GM18867 (cell line): ENCODE data around the gene TNIP1.

Source experiments
- ATAC-seq: cut with Tn5 transposase; IDR thresholded peaks from one replicate; pipeline ENCODE4 v1.9.1; 2021; ENCODE audit warnings: mild to moderate bottlenecking, moderate library complexity; ENCODE audit not compliant: unreplicated experiment

The TNIP1 gene

GRCh38 chr5:151042453-151043093, 38.3 kb downstream of the TNIP1 start:
- no peak for ATAC-seq

- no peak for ATAC-seq
Measured at GRCh38 chr5:151041577-151042268, 39.1 kb downstream of the TNIP1 start.

GRCh38 chr5:151040211-151040747, 40.6 kb downstream of the TNIP1 start:
- ATAC-seq = no peak

- ATAC-seq = no peak
Measured at GRCh38 chr5:151039665-151040064, 41.2 kb downstream of the TNIP1 start.

- ATAC-seq = no peak
Measured at GRCh38 chr5:151038801-151039238, 42.0 kb downstream of the TNIP1 start.

- no peak for ATAC-seq
Measured at GRCh38 chr5:151038412-151038745, 42.5 kb downstream of the TNIP1 start.

GRCh38 chr5:151037561-151038411, 43.0 kb downstream of the TNIP1 start:
- no peak for ATAC-seq

GRCh38 chr5:151036556-151036955, 44.3 kb downstream of the TNIP1 start:
- no peak for ATAC-seq

GRCh38 chr5:151034422-151035379, 46.1 kb downstream of the TNIP1 start:
- no peak for ATAC-seq

GRCh38 chr5:151033217-151033934, 47.5 kb downstream of the TNIP1 start:
- ATAC-seq = no peak

GRCh38 chr5:151031554-151031953, 49.3 kb downstream of the TNIP1 start:
- no peak for ATAC-seq

- no peak for ATAC-seq
Measured at GRCh38 chr5:151030379-151030778, 50.5 kb downstream of the TNIP1 start.

GRCh38 chr5:151030056-151030336, 50.8 kb downstream of the TNIP1 start:
- ATAC-seq = no peak

GRCh38 chr5:151029179-151030055, 51.4 kb downstream of the TNIP1 start:
- no peak for ATAC-seq

- no peak for ATAC-seq
Measured at GRCh38 chr5:151028717-151029116, 52.1 kb downstream of the TNIP1 start.

GRCh38 chr5:151027961-151028479, 52.8 kb downstream of the TNIP1 start:
- ATAC-seq = no peak

GRCh38 chr5:151026679-151027078, 54.2 kb downstream of the TNIP1 start:
- no peak for ATAC-seq

GRCh38 chr5:151026088-151026487, 54.7 kb downstream of the TNIP1 start:
- no peak for ATAC-seq

- ATAC-seq = no peak
Measured at GRCh38 chr5:151025250-151025606, 55.6 kb downstream of the TNIP1 start.
